Naive B cell (primary cell): ENCODE data around the gene CACNA1C. TPM values are rescaled to one million over a fixed set of nuclear protein-coding genes. Genes with fewer than 3 reads are reported as not detected.

Experiments
- ATAC-seq, 2 donors: fragments of 150-1000 bp; cut with Tn5 transposase; 2 replicates each; pipeline ENCODE4 v1.10.0; 2021; ENCODE audit warnings: low read depth in 2 of 2, mild to moderate bottlenecking in 2 of 2, moderate library complexity in 2 of 2
- DNase-seq: peaks from one replicate; pipeline ENCODE4 v3.0.0; 2022
- H3K27ac Mint-ChIP-seq, 6 donors: one replicate each; pipeline ENCODE4 v1.8.0; 2020 to 2022; ENCODE audit warnings: mild to moderate bottlenecking in 6 of 6, mixed read lengths in 6 of 6, moderate library complexity in 5 of 6, inconsistent platforms in 2 of 6
- H3K27me3 Mint-ChIP-seq, 3 donors: one replicate each; pipeline ENCODE4 v1.8.0; 2021 to 2022; ENCODE audit warnings: mixed read lengths in 3 of 3, mild to moderate bottlenecking in 1 of 3
- H3K36me3 Mint-ChIP-seq, 2 donors: one replicate each; pipeline ENCODE4 v1.8.0; 2020 to 2022; ENCODE audit warnings: mixed read lengths in 2 of 2, inconsistent platforms in 1 of 2, mild to moderate bottlenecking in 1 of 2
- H3K4me1 Mint-ChIP-seq, 3 donors: one replicate each; pipeline ENCODE4 v1.8.0; 2020 to 2022; ENCODE audit warnings: mixed read lengths in 3 of 3, inconsistent platforms in 1 of 3, mild to moderate bottlenecking in 1 of 3, moderate library complexity in 1 of 3
- H3K4me3 Mint-ChIP-seq, 8 donors: one replicate each; pipeline ENCODE4 v1.8.0; 2020 to 2022; ENCODE audit warnings: mild to moderate bottlenecking in 8 of 8, mixed read lengths in 8 of 8, moderate library complexity in 8 of 8, inconsistent platforms in 2 of 8
- H3K9me3 Mint-ChIP-seq, 7 donors: one replicate each; pipeline ENCODE4 v1.8.0; 2020 to 2022; ENCODE audit warnings: mixed read lengths in 7 of 7, mild to moderate bottlenecking in 5 of 7, inconsistent platforms in 2 of 7, moderate library complexity in 1 of 7
- polyA plus RNA-seq, 6 donors: library from polyadenylated mRNA; unstranded; fragments of 300-500 nt; fragmentation: Illumina TruSeq; gene quantifications; one replicate each; pipeline ENCODE4 v1.2.3, GENCODE V29; 2021; ENCODE audit warnings: low read depth in 6 of 6

Gene CACNA1C
- polyA plus RNA-seq, 6 donors from 2014 or later, result 0.03 to 0.09 (median 0.06) TPM; not detected in 1

DNA sequence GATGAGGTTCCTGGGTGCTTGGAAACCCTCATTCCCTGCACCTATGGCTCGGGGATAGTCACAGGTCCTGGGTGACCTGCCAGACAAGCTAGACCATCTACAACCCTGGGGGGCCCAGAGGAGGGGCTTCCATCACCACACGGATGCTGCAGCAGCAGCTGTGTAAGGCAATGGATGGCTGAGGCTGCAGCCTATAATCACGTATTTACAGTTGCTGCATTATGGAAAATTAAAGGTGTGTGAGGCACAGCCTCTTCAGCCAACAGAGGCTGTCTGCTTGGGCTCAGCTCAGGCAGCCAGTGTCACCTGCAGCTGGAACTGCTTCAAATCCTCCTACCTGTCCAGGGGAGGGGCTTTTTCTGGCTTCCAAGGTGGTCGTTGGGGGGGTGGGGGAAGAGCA, 268.1 kb downstream of the CACNA1C start:
- H3K4me1 Mint-ChIP-seq, result peaks cover 0 to 2% (median 0%) of the 10 kb centered on the region in 3 donors
- ATAC-seq, result no peak
- H3K27me3 Mint-ChIP-seq, result peaks cover 0 to 23% (median 11%) of the 10 kb centered on the region in 3 donors
- DNase-seq, result no peak
- no peak overlapping the region for H3K4me3 Mint-ChIP-seq
- H3K27ac Mint-ChIP-seq, result no peak overlapping the region
- H3K36me3 Mint-ChIP-seq, result no peaks in the 10 kb centered on the region
- H3K9me3 Mint-ChIP-seq, result no peaks in the 10 kb centered on the region

- Mint-ChIP-seq H3K36me3 (no peaks in the 10 kb centered on the region), H3K4me1 (peaks cover 0 to 2% (median 0%) of the 10 kb centered on the region in 3 donors), H3K9me3 (no peaks in the 10 kb centered on the region), H3K4me3 (no peak overlapping the region), H3K27me3 (peaks cover 4 to 23% (median 11%) of the 10 kb centered on the region in 3 donors), H3K27ac (no peak overlapping the region)
- ATAC-seq (no peak), DNase-seq (no peak)
Measured at GRCh38 chr12:2322554-2323120, 269.9 kb downstream of the CACNA1C start.

DNA sequence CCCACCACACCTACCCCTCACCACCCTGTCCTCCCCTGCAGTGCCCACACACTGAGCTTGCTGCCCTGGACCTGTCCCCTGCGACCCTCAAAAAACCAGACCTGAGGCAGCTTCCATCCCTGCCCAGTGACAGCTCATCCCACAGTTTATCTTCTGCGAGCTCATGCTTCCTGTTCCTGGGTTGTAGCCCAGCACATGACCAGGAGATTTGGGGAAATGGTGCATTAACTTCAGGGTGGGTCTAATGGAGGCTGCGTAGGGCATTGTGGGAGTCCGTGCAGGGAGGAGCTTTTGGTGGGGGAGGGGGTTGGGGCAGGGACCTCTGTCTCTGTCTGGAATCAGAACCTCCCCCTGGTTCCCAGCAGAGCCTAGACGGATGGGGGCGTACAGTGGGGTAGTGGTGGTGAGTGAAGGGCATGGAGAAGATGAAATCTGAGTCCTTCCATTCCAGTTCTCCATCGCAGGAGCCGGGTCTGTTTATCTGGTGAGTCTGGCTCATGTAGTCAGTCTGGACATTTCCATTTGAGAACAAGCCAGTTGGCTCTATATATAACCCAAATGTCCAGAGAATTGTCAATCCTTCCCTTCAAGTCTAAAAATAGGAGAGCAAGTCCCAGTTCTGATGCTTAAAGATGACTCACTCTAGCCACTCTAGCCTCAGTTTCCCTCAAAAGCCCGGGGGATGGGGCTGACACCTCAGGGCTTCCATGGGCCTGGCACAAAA, 270.9 kb downstream of the CACNA1C start:
- H3K36me3 Mint-ChIP-seq, result no peaks in the 10 kb centered on the region
- H3K27me3 Mint-ChIP-seq, result peaks cover 5 to 23% (median 11%) of the 10 kb centered on the region in 3 donors
- DNase-seq (no peak), ATAC-seq (no peak)
- no peak overlapping the region for H3K4me3 Mint-ChIP-seq
- H3K9me3 Mint-ChIP-seq, result no peaks in the 10 kb centered on the region
- no peak overlapping the region for H3K27ac Mint-ChIP-seq
- H3K4me1 Mint-ChIP-seq, result no peaks in the 10 kb centered on the region

DNA sequence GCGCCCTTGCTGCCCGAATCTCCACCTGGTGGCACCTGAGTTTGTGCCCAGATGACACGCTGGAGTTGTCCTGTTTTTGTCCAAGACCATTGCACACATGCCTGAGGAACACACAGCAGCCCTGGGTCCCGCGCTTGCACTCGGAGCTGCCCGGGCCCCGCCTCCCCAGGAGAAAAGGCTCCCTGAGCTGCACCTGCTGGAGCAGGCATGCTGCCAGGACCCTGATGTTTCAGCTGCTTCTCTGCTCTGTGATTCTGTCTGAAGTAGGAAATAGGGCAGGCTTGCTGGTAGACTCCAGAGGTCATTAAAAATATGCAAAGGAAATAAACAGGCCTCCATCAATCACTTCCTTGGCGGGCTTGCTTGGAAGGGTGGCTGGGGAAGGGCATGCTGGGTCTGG, 271.6 kb downstream of the CACNA1C start:
- Mint-ChIP-seq H3K36me3 (no peaks in the 10 kb centered on the region), H3K27me3 (peaks cover 10 to 23% (median 11%) of the 10 kb centered on the region in 3 donors), H3K4me1 (no peaks in the 10 kb centered on the region), H3K4me3 (no peak overlapping the region), H3K9me3 (no peaks in the 10 kb centered on the region), H3K27ac (no peak overlapping the region)
- ATAC-seq, result no peak
- DNase-seq, result no peak

DNA sequence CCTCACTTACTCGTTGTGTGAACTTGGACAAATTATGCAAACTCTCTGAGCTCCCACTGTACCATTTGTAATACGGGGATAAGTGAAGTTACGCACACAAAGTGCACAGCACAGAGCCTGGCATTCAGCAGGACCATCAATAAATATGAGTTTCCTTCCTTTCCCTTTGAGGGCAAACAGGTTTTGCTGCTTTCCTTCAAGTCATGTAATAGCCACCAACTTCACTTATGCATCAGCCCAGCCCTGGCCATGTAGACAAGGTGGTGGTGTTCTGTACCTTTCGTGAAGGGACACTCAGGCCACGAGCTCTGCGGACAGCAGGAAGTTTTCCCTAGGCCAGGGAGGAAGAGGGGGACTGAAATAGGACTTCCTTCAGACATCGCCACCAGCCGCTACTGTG, 272.7 kb downstream of the CACNA1C start:
- peaks cover 10 to 23% (median 11%) of the 10 kb centered on the region in 3 donors for H3K27me3 Mint-ChIP-seq
- no peaks in the 10 kb centered on the region for H3K9me3 Mint-ChIP-seq
- ATAC-seq (no peak), DNase-seq (no peak)
- no peak overlapping the region for H3K27ac Mint-ChIP-seq
- no peak overlapping the region for H3K4me3 Mint-ChIP-seq
- no peaks in the 10 kb centered on the region for H3K36me3 Mint-ChIP-seq
- H3K4me1 Mint-ChIP-seq, result no peaks in the 10 kb centered on the region

- H3K4me3 Mint-ChIP-seq, result no peak overlapping the region
- peaks cover 10 to 23% (median 11%) of the 10 kb centered on the region in 3 donors for H3K27me3 Mint-ChIP-seq
- H3K36me3 Mint-ChIP-seq, result no peaks in the 10 kb centered on the region
- no peaks in the 10 kb centered on the region for H3K9me3 Mint-ChIP-seq
- DNase-seq, result no peak
- no peak for ATAC-seq
- H3K27ac Mint-ChIP-seq, result no peak overlapping the region
- H3K4me1 Mint-ChIP-seq, result no peaks in the 10 kb centered on the region
Measured at GRCh38 chr12:2326470-2326869, 273.7 kb downstream of the CACNA1C start.

GRCh38 chr12:2328661-2329060, 275.9 kb downstream of the CACNA1C start:
- Mint-ChIP-seq H3K27ac (no peak overlapping the region), H3K9me3 (peaks cover 0 to 1% (median 0%) of the 10 kb centered on the region in 7 donors), H3K4me1 (no peaks in the 10 kb centered on the region), H3K27me3 (peaks cover 7 to 12% (median 10%) of the 10 kb centered on the region in 3 donors), H3K36me3 (no peaks in the 10 kb centered on the region), H3K4me3 (no peak overlapping the region)
- ATAC-seq (no peak), DNase-seq (no peak)

- ATAC-seq (no peak), DNase-seq (no peak)
- Mint-ChIP-seq H3K4me3 (no peak overlapping the region), H3K27ac (peak overlapping the region in 1 of 6 donors; percentile 55), H3K36me3 (no peaks in the 10 kb centered on the region), H3K27me3 (peaks cover 5 to 10% (median 10%) of the 10 kb centered on the region in 3 donors), H3K9me3 (peaks cover 0 to 1% (median 0%) of the 10 kb centered on the region in 7 donors), H3K4me1 (no peaks in the 10 kb centered on the region)
Measured at GRCh38 chr12:2329661-2330210, 276.9 kb downstream of the CACNA1C start.

DNA sequence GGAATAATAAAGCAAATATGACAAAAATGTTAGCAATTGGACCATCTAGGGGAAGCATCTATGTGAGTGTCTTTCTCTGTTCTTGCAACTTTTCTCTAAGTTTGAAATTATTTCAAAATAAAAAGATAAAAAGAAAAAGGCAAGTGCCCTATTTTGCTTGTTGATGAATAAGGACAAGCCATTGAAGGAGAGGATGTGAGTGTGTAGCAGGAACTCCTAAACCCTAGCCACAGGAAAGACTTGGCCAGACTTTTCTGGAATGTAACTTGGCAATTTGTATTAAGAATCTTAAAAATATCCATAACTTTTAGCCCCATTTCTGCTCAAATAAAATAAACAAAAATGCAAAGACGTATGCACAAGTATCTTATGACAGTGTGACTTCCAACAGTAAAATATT, 279.4 kb downstream of the CACNA1C start:
- no peak overlapping the region for H3K4me3 Mint-ChIP-seq
- peaks cover 0 to 9% (median 5%) of the 10 kb centered on the region in 3 donors for H3K27me3 Mint-ChIP-seq
- H3K36me3 Mint-ChIP-seq, result no peaks in the 10 kb centered on the region
- peaks cover 5 to 17% (median 15%) of the 10 kb centered on the region in 3 donors for H3K4me1 Mint-ChIP-seq
- DNase-seq (no peak), ATAC-seq (no peak)
- H3K9me3 Mint-ChIP-seq, result peaks cover 0 to 1% (median 0%) of the 10 kb centered on the region in 7 donors
- no peak overlapping the region for H3K27ac Mint-ChIP-seq

- H3K9me3 Mint-ChIP-seq, result peaks cover 0 to 1% (median 0%) of the 10 kb centered on the region in 7 donors
- ATAC-seq (no peak), DNase-seq (no peak)
- H3K27ac Mint-ChIP-seq, result no peak overlapping the region
- H3K4me3 Mint-ChIP-seq, result no peak overlapping the region
- H3K27me3 Mint-ChIP-seq, result peaks cover 0 to 5% (median 4%) of the 10 kb centered on the region in 3 donors
- H3K4me1 Mint-ChIP-seq, result peaks cover 5 to 17% (median 15%) of the 10 kb centered on the region in 3 donors
- no peaks in the 10 kb centered on the region for H3K36me3 Mint-ChIP-seq
Measured at GRCh38 chr12:2332947-2333346, 280.2 kb downstream of the CACNA1C start.

GRCh38 chr12:2333491-2334195, 280.9 kb downstream of the CACNA1C start:
- Mint-ChIP-seq H3K4me3 (no peak overlapping the region), H3K36me3 (no peaks in the 10 kb centered on the region), H3K27me3 (peaks cover 0 to 5% (median 4%) of the 10 kb centered on the region in 3 donors), H3K9me3 (peaks cover 0 to 1% (median 0%) of the 10 kb centered on the region in 7 donors), H3K4me1 (peaks cover 5 to 17% (median 15%) of the 10 kb centered on the region in 3 donors), H3K27ac (no peak overlapping the region)
- ATAC-seq (no peak), DNase-seq (no peak)

GRCh38 chr12:2334271-2334670, 281.5 kb downstream of the CACNA1C start:
- H3K27me3 Mint-ChIP-seq, result peaks cover 0 to 5% (median 1%) of the 10 kb centered on the region in 3 donors
- ATAC-seq, result no peak
- peaks cover 5 to 17% (median 15%) of the 10 kb centered on the region in 3 donors for H3K4me1 Mint-ChIP-seq

DNA sequence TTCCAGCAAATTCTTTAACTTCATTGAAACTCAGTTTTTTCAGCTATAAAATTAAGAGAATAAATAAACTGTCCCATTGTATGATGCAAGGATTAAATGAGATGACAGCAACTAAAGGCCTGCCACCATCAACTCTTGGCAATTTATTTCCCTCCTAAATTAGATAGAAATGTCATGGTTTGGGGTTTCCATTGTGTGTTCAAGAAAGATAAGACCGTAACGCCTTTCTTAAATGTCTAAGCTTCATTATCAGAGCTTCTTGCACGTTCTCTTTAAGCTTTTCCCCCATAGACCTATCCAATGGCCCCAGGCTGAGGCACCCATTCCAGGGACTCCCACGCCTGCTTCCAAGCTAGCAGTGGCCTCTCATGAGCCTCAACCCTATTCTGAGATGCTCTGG, 281.9 kb downstream of the CACNA1C start:
- H3K27me3 Mint-ChIP-seq, result peaks cover 0 to 5% (median 0%) of the 10 kb centered on the region in 3 donors
- DNase-seq, result no peak
- H3K4me3 Mint-ChIP-seq, result no peak overlapping the region
- no peaks in the 10 kb centered on the region for H3K36me3 Mint-ChIP-seq
- no peak for ATAC-seq
- H3K9me3 Mint-ChIP-seq, result peaks cover 0 to 1% (median 0%) of the 10 kb centered on the region in 7 donors
- peaks cover 5 to 17% (median 15%) of the 10 kb centered on the region in 3 donors for H3K4me1 Mint-ChIP-seq
- H3K27ac Mint-ChIP-seq, result no peak overlapping the region

More at GRCh38 chr12:2334271-2334670, 281.5 kb downstream of the CACNA1C start:
- Mint-ChIP-seq H3K4me3 (no peak overlapping the region), H3K27ac (no peak overlapping the region), H3K36me3 (no peaks in the 10 kb centered on the region), H3K9me3 (peaks cover 0 to 1% (median 0%) of the 10 kb centered on the region in 7 donors)
- DNase-seq, result no peak
